Measurements from ENCODE around the gene GRB7.

- no peak for TF ChIP-seq CTCF (optimal IDR thresholded peaks at IDR 0.05 in 1 of 3, IDR thresholded peaks at IDR 0.05 in 1 of 3, conservative IDR thresholded peaks at IDR 0.05 in 1 of 3; ENCODE audit: extremely low read depth in 1 of 3, insufficient read depth in 2 of 3, low read length in 3 of 3)
- TF ChIP-seq EZH2 (IDR thresholded peaks at IDR 0.05; ENCODE audit: low read length): no peak
These were observed 5.2 kb upstream of the GRB7 start for GRCh38 chr17:39732586-39732985.
